Keratinocyte (primary cell): ENCODE results near the gene FTH1.

Experiments
- EZH2 ChIP-seq: IDR thresholded peaks from one replicate; pipeline ENCODE4 v1.6.1; 2012; ENCODE audit warnings: inconsistent platforms, mild to moderate bottlenecking, low read length, moderate library complexity
- TF ChIP-seq, protein P1 (sequence below), 3 experiments: IDR thresholded peaks in 1 of 3; conservative IDR thresholded peaks in 1 of 3; optimal IDR thresholded peaks in 1 of 3; 2 replicates in 2 of 3; 3 replicates in 1 of 3; pipeline versions ENCODE3 to v1.5.1; 2011; ENCODE audit warnings: low read length in 3 of 3, mild to moderate bottlenecking in 3 of 3, moderate library complexity in 2 of 3, control low read depth in 1 of 3, inconsistent platforms in 1 of 3; ENCODE audit not compliant: insufficient read depth in 2 of 3; ENCODE audit errors: extremely low read depth in 1 of 3

DNA sequence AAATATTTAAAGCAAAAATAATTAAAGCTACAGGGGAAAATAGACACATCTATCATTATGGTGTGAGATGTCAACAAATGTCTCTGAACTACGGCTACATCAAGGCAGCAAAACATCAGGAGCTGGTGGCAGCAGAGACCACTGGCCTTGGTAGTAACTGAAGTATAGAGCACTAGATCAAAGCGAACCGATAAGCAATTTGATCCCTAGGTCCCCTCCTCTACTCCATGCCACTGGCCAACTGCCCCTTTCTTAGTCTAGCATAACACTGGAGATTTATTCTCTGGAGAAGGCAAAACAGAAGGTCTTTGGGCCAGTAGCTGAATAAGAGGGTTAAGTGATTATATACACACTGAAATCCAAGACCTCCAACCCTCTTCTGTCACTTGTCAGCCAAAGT, 36.5 kb downstream of the FTH1 start:
- no peak for TF ChIP-seq EZH2
- TF ChIP-seq, protein P1, sequence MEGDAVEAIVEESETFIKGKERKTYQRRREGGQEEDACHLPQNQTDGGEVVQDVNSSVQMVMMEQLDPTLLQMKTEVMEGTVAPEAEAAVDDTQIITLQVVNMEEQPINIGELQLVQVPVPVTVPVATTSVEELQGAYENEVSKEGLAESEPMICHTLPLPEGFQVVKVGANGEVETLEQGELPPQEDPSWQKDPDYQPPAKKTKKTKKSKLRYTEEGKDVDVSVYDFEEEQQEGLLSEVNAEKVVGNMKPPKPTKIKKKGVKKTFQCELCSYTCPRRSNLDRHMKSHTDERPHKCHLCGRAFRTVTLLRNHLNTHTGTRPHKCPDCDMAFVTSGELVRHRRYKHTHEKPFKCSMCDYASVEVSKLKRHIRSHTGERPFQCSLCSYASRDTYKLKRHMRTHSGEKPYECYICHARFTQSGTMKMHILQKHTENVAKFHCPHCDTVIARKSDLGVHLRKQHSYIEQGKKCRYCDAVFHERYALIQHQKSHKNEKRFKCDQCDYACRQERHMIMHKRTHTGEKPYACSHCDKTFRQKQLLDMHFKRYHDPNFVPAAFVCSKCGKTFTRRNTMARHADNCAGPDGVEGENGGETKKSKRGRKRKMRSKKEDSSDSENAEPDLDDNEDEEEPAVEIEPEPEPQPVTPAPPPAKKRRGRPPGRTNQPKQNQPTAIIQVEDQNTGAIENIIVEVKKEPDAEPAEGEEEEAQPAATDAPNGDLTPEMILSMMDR (optimal IDR thresholded peaks at IDR 0.05 in 1 of 3, IDR thresholded peaks at IDR 0.05 in 1 of 3, conservative IDR thresholded peaks at IDR 0.05 in 1 of 3; ENCODE audit: extremely low read depth in 1 of 3, insufficient read depth in 2 of 3, low read length in 3 of 3), result no peak
